Left lung (tissue), 10 donors: Measurements from ENCODE around the gene APLP2. TPM values are rescaled to one million over a fixed set of nuclear protein-coding genes. Genes with fewer than 3 reads are reported as not detected.

Experiments
- ATAC-seq: fragments of 200-7000 bp; cut with Tn5 transposase; one replicate; pipeline ENCODE4 v1.9.1; 2020; ENCODE audit warnings: moderate library complexity
- DNase-seq, 4 donors: peaks; one replicate each; pipeline ENCODE4 v3.0.0-alpha.2; 2013 to 2020
- H3K27ac ChIP-seq, 2 donors: fragments of 200-600 bp; sonication (generic) in 1 of 2; one replicate each; pipeline versions ENCODE4 v1.5.0 to v1.8.0; 2020 to 2021
- H3K27me3 ChIP-seq, 2 donors: fragments of 200-600 bp; sonication (generic) in 1 of 2; one replicate each; pipeline versions ENCODE4 v1.5.0 to v1.8.0; 2020 to 2021
- H3K36me3 ChIP-seq, 2 donors: fragments of 200-600 bp; sonication (generic) in 1 of 2; one replicate each; pipeline versions ENCODE4 v1.5.0 to v1.8.0; 2020 to 2021
- H3K4me1 ChIP-seq, 2 donors: fragments of 200-600 bp; one replicate each; pipeline ENCODE4 v1.8.0; 2021
- H3K4me3 ChIP-seq, 2 donors: fragments of 200-600 bp; sonication (generic) in 1 of 2; one replicate each; pipeline versions ENCODE4 v1.5.0 to v1.8.0; 2020 to 2021; ENCODE audit warnings: mild to moderate bottlenecking in 1 of 2
- H3K9me3 ChIP-seq, 2 donors: fragments of 200-600 bp; sonication (generic) in 1 of 2; one replicate each; pipeline versions ENCODE4 v1.5.0 to v1.8.0; 2020 to 2021
- intact Hi-C, 2 donors: fragments of 100-400 bp; cut with DNase I; formaldehyde crosslinking; loops; one replicate each; pipeline versions ENCODE4 v1.11.2 to v1.14.2; 2022
- polyA plus RNA-seq, 6 donors: library from polyadenylated mRNA; unstranded; fragments of 120-200 nt; gene quantifications; one replicate each; pipeline ENCODE4 v1.2.1, GENCODE V29; 2013; ENCODE audit not compliant: insufficient read length in 6 of 6
- total RNA-seq, 2 donors: library from RNA; stranded (reverse); fragmentation: NEBNext Ultra II Directional; extraction: Animal tissue kit (Norgen Biotek cat#: 25700); gene quantifications; one replicate each; pipeline ENCODE4 v1.2.1, GENCODE V29; 2021
- TF ChIP-seq, protein P1 (sequence below), 2 donors: fragments of 200-600 bp; sonication (generic) in 1 of 2; IDR thresholded peaks; one replicate each; pipeline versions ENCODE4 v1.5.0 to v1.8.0; 2021; ENCODE audit warnings: antibody characterized with exemption in 2 of 2
- donor health status: DM: no; HTN: yes; CAD: no.
- donor health status: DM: no; HTN: no; CAD: no.

Gene APLP2
- total and polyA plus RNA-seq, 8 donors: 405 to 646 (median 486) TPM

DNA sequence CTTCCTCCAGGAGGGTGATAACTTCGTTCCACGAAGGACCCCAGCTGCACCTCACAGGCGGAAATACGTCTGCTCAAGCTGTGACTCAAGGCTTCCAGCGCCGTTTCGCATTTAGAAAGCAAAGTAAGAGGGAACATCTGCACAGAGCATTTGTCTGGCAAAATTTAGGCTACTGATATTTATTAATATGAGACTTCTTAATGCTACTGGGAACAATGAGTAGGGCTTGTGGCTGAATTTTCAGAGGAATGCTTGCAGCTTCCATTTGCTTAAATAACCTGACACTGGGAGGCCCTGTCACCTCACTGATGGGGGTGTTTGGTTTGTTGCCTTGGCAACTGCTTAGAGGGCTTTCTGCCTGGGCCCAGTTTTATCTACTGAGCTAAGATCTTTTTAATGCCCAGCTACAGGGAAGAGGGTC, 75.2 kb downstream of the APLP2 start:
- TF ChIP-seq, protein P1, sequence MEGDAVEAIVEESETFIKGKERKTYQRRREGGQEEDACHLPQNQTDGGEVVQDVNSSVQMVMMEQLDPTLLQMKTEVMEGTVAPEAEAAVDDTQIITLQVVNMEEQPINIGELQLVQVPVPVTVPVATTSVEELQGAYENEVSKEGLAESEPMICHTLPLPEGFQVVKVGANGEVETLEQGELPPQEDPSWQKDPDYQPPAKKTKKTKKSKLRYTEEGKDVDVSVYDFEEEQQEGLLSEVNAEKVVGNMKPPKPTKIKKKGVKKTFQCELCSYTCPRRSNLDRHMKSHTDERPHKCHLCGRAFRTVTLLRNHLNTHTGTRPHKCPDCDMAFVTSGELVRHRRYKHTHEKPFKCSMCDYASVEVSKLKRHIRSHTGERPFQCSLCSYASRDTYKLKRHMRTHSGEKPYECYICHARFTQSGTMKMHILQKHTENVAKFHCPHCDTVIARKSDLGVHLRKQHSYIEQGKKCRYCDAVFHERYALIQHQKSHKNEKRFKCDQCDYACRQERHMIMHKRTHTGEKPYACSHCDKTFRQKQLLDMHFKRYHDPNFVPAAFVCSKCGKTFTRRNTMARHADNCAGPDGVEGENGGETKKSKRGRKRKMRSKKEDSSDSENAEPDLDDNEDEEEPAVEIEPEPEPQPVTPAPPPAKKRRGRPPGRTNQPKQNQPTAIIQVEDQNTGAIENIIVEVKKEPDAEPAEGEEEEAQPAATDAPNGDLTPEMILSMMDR (IDR thresholded peaks at IDR 0.05): no peak
- DNase-seq: peak in 1 of 4 donors; percentile 61
- intact Hi-C loops: no loop called here
- no peak overlapping the region for H3K4me3 ChIP-seq
- H3K9me3 ChIP-seq: no peaks in the 10 kb centered on the region
- H3K27me3 ChIP-seq: no peaks in the 10 kb centered on the region
- peaks cover 14 to 63% of the 10 kb centered on the region in 2 donors for H3K4me1 ChIP-seq
- H3K36me3 ChIP-seq: peaks cover 0 to 56% of the 10 kb centered on the region in 2 donors
- peak overlapping the region; percentile 62 to 88 for H3K27ac ChIP-seq
- no peak for ATAC-seq

DNA sequence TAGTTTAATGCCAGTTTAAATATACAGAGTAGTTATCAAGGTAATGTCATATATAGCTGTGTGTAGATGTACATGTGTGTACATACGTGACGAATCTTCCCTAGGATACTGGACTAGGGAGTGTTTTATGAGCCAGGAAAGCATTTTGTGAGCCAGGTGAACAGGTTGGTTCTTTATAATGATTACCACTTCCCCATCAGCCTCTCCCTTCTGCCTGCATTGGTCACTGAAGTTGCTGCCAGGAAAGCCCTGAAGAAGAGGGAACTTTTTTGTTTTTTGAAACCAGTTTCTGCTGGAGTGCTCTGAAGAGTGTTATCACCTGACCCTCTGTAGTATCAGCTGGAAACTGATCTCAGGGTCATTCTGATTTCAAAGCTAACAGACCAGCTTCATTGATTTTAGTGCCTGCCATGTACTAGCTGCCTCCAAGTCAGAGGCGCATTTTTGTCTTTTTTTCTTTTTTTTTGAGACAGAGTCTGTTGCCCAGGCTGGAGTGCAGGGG, 75.7 kb downstream of the APLP2 start:
- no peak overlapping the region for H3K4me3 ChIP-seq
- H3K27me3 ChIP-seq: no peaks in the 10 kb centered on the region
- intact Hi-C loops: no loop called here
- ATAC-seq (peak; percentile 45), DNase-seq (no peak)
- H3K27ac ChIP-seq: peak overlapping the region; percentile 62 to 88
- H3K36me3 ChIP-seq: peaks cover 0 to 51% of the 10 kb centered on the region in 2 donors
- TF ChIP-seq, protein P1 (IDR thresholded peaks at IDR 0.05): no peak
- H3K4me1 ChIP-seq: peaks cover 14 to 63% of the 10 kb centered on the region in 2 donors
- no peaks in the 10 kb centered on the region for H3K9me3 ChIP-seq

DNA sequence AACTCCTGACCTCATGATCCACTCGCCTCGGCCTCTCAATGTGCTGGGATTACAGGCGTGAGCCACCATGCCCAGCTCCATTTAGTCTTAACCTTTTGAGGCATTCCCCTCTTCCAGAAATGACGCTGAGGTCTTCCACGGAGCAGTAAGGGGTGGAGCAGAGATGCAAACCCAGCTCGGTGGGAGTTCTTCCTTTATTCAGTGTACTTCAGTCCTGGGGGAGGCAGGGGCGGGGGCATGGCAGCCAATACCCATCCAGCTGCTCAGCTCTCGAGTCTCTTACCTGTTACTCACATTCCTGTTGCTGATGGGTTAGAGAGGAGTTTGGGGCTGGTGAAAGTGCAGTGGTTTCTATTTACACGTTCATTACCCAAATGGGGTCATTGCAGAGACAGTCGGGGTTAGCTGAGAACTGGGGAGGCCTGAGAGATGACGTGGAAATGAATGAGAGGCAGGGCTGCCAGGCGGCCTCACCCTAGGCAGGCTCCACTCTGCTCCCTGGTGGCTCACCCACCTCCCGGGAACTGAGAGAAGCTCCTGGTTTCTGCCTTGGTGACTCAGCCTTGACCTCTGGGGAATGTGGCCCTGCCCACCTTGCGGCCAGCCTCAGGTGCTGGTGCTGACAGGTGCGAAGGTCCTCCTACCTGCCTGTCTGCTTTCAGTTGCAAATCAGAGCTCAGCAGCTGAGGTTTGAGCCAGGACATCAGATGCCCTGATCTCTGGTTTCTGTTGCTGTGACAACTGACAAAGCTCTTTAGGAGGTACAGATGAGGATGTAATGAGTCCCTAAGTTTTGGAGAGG, 76.5 kb downstream of the APLP2 start:
- TF ChIP-seq, protein P1 (IDR thresholded peaks at IDR 0.05): no peak
- ATAC-seq: peak; percentile 94

DNA sequence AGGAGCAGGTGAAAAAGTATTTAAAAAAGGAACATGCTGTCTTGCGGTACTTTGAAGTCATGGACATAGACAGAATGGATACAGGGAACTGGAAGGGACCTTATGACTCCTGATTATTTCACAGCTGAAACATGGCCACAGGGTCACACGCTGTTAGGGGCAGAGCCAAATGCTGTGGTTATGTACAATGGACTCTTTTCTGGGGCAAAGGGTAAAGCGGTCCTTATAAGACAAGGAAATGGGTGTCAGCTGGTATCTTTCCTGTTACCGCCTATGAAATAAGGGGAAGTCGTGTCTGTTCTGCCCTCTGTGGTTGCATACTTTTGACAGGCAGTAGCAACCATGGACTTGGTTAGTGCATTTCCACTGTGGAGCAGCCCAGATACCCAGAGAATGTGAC, 77.1 kb downstream of the APLP2 start:
- intact Hi-C loops: no loop called here
- Histone ChIP-seq H3K9me3 (no peaks in the 10 kb centered on the region), H3K27ac (peak overlapping the region; percentile 62 to 88), H3K27me3 (no peaks in the 10 kb centered on the region), H3K4me1 (peaks cover 14 to 63% of the 10 kb centered on the region in 2 donors), H3K36me3 (peaks cover 0 to 36% of the 10 kb centered on the region in 2 donors), H3K4me3 (no peak overlapping the region)
- DNase-seq: peak in 2 of 4 donors; percentile 27 to 63
- TF ChIP-seq, protein P1 (IDR thresholded peaks at IDR 0.05): no peak
- ATAC-seq: peak; percentile 57

More for the DNA sequence above, 76.5 kb downstream of the APLP2 start:
- Histone ChIP-seq H3K4me3 (no peak overlapping the region), H3K27ac (peak overlapping the region; percentile 62 to 88), H3K9me3 (no peaks in the 10 kb centered on the region), H3K27me3 (no peaks in the 10 kb centered on the region), H3K36me3 (peaks cover 0 to 43% of the 10 kb centered on the region in 2 donors), H3K4me1 (peaks cover 14 to 63% of the 10 kb centered on the region in 2 donors)
- peak in 2 of 4 donors; percentile 86 to 91 for DNase-seq
- intact Hi-C loops: no loop called here

DNA sequence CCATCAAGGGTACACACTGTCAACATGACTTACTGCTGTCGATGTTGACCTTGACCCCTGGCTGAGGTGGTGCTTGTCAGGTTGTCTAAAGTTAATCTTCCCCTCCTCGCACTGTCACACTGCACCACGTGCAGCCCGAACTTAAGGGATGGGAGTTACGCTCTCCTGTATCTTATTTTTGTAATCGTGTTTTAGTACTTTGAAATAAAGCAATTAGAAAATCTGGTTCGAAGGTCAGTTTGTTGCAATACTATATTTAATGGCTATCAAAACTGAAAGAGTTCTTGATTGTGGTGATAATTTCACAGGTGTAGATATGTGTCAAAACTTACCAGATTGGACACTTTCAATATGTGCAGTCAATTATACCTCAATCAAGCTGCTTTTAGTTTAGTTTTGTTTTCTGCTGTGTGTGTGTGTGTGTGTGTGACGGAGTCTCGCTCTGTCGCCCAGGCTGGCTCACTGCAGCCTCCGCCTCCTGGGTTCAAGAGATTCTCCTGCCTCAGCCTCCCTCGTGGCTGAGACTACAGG, 79.2 kb downstream of the APLP2 start:
- Histone ChIP-seq H3K36me3 (peaks cover 0 to 16% of the 10 kb centered on the region in 2 donors), H3K4me3 (no peak overlapping the region), H3K4me1 (peaks cover 14 to 48% of the 10 kb centered on the region in 2 donors), H3K27ac (no peak overlapping the region), H3K9me3 (no peaks in the 10 kb centered on the region), H3K27me3 (no peaks in the 10 kb centered on the region)
- intact Hi-C loops: no loop called here
- TF ChIP-seq, protein P1 (IDR thresholded peaks at IDR 0.05): no peak
- no peak for ATAC-seq
- DNase-seq: no peak
